GM21528 (cell line): ENCODE results near the gene RPL9.
"Not testable (repeated sequence)": the region's sequence is repeated elsewhere in the genome, so short reads cannot be mapped to it uniquely, and the experiment has no call there.

Source experiments
- ATAC-seq: cut with Tn5 transposase; IDR thresholded peaks from one replicate; pipeline ENCODE4 v1.9.1; 2021; ENCODE audit warnings: mild to moderate bottlenecking, moderate library complexity; ENCODE audit not compliant: unreplicated experiment, low FRiP score

The RPL9 gene

GRCh38 chr4:39458505-39459300 lies at the start of gene RPL9, which contains the start of gene LIAS:
RPL9 (minus strand) TSS chr4:39458922; CDS start chr4:39458439, 483 bp downstream.
LIAS (plus strand) TSS chr4:39459056; CDS start chr4:39459118, 62 bp downstream.
- peak; percentile 87 for ATAC-seq

- ATAC-seq = no peak
Observed at GRCh38 chr4:39505581-39505980, 46.9 kb upstream of the RPL9 start.

- no peak for ATAC-seq
Observed at GRCh38 chr4:39504538-39504937, 45.8 kb upstream of the RPL9 start.

- not testable (repeated sequence) for ATAC-seq
Observed at GRCh38 chr4:39502664-39503035, 43.9 kb upstream of the RPL9 start.

- no peak for ATAC-seq
Observed at GRCh38 chr4:39502019-39502663, 43.4 kb upstream of the RPL9 start.

GRCh38 chr4:39498727-39499020 lies 40.0 kb upstream of the RPL9 start:
- no peak for ATAC-seq

- ATAC-seq = no peak
Observed at GRCh38 chr4:39497909-39498726, 39.4 kb upstream of the RPL9 start.

GRCh38 chr4:39495446-39496213 lies 36.9 kb upstream of the RPL9 start:
- ATAC-seq = no peak

- no peak for ATAC-seq
Observed at GRCh38 chr4:39494354-39494753, 35.6 kb upstream of the RPL9 start.

GRCh38 chr4:39490322-39490721 lies 31.6 kb upstream of the RPL9 start:
- ATAC-seq = no peak

GRCh38 chr4:39486221-39486804 lies 27.6 kb upstream of the RPL9 start:
- no peak for ATAC-seq

GRCh38 chr4:39484582-39485272 lies 26.0 kb upstream of the RPL9 start:
- no peak for ATAC-seq

GRCh38 chr4:39480902-39481695 lies 22.4 kb upstream of the RPL9 start:
- no peak for ATAC-seq

GRCh38 chr4:39480251-39480650 lies 21.5 kb upstream of the RPL9 start:
- no peak for ATAC-seq

GRCh38 chr4:39476187-39476895 lies 17.6 kb upstream of the RPL9 start:
- no peak for ATAC-seq

- no peak for ATAC-seq
Observed at GRCh38 chr4:39472396-39472795, 13.7 kb upstream of the RPL9 start.

GRCh38 chr4:39470402-39470801 lies 11.7 kb upstream of the RPL9 start:
- no peak for ATAC-seq

- peak; percentile 77 for ATAC-seq
Observed at GRCh38 chr4:39469429-39470077, 10.8 kb upstream of the RPL9 start.
